NCI-H69 (cell line): ENCODE measurements around the gene GGPS1.
"Not testable (repeated sequence)": the region's sequence is repeated elsewhere in the genome, so short reads cannot be mapped to it uniquely, and the experiment has no call there.

Experiments used
- DNase-seq: peaks from one replicate; lab custom pipeline; 2025; lab: John Stamatoyannopoulos, UW

GGPS1 gene

DNA sequence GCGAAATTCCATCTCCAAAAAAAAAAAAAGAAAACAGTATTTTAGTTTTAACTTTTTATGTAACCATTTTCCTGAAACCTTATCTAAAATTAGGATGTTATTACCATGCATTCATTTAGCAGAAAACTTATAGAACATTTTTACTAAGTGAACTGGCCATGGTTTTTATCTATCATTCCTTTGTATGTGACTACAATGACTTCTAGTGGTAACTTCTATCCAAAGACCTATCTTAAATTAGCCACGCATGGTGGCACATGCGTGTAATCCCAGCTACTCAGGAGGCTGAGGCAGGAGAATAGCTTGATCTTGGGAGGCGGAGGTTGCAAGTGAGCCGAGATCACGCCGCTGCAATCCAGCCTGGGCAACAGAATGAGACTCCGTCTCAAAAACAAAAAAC lies 11.4 kb downstream of the GGPS1 start:
- no peak for DNase-seq

DNA sequence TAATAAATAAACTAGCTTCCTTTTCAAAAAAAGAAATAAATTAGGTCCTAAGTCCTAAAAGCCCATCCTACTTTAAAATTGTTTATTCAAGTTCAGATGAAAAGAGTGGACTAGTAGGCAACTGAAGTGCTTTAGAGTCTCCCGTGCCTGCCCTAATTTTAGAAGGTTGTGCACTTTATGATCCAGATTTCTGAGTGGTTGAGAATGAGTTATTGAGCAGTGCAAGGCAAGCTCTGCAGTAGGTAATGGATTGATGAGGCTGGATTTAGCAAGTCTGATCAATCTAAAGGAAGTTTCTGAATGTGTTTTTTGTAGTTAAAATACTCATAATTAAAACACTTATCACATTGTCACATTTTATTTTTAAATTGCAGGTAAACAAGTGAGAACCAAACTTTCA lies 13.0 kb downstream of the GGPS1 start:
- no peak for DNase-seq

GRCh38 chr1:235342039-235342438 lies 13.7 kb downstream of the GGPS1 start:
- DNase-seq = no peak

DNA sequence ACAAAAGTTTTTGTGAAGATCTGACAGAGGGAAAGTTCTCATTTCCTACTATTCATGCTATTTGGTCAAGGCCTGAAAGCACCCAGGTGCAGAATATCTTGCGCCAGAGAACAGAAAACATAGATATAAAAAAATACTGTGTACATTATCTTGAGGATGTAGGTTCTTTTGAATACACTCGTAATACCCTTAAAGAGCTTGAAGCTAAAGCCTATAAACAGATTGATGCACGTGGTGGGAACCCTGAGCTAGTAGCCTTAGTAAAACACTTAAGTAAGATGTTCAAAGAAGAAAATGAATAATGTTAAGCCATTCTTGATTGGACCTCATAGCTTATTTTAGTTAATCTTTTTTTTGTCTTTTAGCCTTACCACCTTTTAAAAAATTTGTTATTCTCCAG lies 14.1 kb downstream of the GGPS1 start:
- no peak for DNase-seq

DNA sequence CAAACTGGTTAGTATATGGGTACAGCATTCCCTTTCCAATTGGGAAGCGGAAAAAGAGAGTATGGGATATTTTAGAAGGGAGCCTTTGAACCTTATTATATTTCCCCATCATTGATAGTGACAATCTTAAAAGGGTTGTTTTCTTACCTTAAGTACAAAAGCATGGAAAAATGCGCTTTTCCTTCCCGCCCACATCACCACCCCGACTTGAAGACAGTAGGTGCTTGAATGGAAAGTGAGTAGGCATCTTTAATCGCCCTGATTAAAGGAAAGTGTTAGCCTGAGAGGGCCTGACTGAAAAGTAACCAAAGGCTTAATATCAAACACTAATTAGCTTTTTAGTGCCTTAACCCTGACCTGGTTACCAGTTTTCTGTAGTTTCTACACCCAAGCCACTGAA lies 15.4 kb downstream of the GGPS1 start:
- no peak for DNase-seq

GRCh38 chr1:235351441-235351840 lies 23.1 kb downstream of the GGPS1 start:
- DNase-seq = no peak

GRCh38 chr1:235351898-235352297 lies 23.5 kb downstream of the GGPS1 start:
- DNase-seq = no peak

DNA sequence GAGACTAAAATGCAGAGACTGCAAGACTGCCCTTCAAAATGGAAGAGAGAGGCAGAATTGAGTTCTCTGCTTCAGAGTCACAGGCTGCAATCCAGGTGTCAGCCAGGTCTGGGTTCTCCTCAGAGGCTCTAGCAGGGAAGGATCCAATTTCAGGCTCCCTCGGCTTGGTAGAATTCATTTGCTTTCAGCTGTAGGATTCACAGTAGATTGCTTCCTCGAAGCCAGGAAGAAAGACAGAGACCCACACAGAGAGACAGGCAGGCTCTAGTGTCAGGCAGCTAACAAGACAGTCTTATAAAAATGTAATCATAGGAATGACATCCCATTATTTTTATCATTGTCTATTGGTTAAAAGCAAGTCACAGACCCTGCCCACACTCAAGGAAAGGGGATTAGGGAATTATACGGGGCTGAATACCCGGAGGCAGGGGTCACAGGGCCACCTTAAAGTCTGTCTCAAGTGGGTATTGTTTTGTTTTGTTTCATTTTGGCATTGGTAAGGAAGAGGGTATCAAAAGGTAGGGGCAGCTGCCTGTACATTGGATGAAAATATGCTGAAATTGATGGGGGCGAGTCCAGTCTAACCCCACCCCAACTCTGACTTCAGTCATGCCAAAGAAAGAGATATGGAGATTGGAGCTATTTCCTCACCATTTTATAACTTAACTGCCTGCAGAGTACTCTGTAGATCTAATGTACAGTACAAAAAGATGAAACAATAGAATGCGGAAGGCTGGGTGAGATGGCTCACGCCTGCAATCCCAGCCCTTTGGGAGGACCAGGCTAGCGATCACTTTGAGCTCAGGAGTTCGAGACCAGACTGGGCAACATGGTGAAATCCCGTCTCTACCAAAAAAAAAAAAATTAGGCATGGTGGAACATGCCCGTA lies 29.4 kb downstream of the GGPS1 start:
- DNase-seq = peak; percentile 49

DNA sequence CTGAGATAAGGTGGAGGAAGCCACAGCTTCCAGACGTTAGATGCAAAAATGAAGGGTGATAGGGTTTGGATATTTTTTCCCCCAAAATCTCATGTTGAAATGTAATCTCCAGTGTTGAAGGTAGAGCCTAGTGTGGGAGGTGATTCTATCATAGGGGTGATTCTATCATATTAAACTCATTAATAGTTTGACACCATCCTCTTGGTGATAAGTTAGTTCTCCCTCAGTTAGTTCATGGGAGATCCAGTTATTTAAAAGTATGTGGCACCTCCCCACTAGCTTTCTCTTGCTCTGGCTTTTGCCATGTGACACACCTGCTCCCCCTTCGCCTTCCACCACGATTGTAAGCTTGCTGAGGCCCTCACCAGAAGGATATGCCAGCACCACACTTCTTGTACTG lies 30.5 kb downstream of the GGPS1 start:
- DNase-seq = no peak

DNA sequence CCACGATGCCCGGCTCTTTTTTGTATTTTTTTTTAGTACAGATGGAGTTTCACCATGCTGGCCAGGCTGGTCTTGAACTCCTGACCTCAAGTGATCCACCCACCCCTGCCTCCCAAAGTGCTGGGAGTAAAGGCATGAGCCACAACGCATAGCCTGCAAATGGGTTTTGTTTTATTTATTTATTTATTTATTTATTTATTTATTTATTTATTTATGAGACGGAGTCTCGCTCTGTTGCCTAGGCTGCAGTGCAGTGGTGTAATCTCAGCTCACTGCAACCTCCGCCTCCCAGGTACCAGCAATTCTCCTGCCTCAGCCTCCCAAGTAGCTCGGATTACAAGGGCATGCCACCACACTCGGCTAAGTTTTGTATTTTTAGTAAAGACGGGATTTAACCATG lies 35.8 kb downstream of the GGPS1 start:
- DNase-seq = not testable (repeated sequence)

GRCh38 chr1:235366286-235366685 lies 37.9 kb downstream of the GGPS1 start:
- DNase-seq = no peak

GRCh38 chr1:235367000-235367908 lies 38.9 kb downstream of the GGPS1 start, which contains the start of gene TBCE:
Gene TBCE (plus strand): TSS chr1:235367427. CDS start chr1:235380050, 12,623 bp downstream.
- DNase-seq = peak; percentile 96

- DNase-seq = no peak
Measured at GRCh38 chr1:235368428-235368827, 40.1 kb downstream of the GGPS1 start.

DNA sequence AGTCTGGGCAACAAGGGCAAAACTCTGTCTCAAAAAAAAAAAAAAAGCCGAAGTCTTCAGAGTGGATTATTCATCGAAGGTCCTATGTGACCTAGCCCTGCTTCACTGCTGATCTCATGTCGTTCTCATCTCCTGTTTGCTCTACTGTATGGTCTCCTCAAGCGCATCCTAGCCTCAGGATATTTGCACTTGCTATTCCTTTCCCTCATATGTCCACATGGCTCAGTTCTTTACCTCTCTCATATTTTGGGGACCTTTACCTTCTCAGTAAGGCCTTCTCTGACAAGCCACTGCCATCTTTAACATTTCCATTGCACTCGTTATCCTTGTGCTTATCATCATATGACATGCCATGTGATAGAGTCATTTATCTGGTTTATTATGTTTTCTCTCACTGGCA lies 41.4 kb downstream of the GGPS1 start:
- DNase-seq = no peak

GRCh38 chr1:235375919-235376605 lies 47.7 kb downstream of the GGPS1 start:
- no peak for DNase-seq

DNA sequence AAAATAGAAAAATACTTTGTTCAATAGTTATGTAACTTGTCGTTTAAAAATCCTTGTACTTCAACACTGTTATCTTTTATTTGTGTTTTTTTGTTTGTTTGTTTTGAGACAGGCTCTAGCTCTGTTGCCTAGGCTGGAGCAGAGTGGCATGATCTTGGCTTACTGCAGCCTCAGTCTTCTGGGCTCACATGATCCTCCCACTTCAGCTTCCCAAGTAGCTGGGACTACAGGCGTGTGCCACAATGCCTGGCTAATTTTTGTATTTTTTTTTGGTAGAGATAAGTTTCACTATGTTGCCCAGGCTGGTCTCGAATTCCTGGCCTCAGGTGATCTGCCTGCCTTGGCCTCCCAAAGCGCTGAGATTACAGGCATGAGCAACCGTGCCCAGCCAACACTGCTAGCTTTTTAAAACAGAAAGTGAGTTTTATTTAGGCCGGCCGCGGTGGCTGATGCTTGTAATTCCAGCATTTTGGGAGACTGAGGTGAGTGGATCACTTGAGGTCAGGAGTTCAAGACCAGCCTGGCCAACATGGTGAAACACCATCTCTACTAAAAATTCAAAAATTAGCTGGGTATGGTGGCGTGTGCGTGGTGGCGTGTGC lies 49.9 kb downstream of the GGPS1 start:
- not testable (repeated sequence) for DNase-seq

DNA sequence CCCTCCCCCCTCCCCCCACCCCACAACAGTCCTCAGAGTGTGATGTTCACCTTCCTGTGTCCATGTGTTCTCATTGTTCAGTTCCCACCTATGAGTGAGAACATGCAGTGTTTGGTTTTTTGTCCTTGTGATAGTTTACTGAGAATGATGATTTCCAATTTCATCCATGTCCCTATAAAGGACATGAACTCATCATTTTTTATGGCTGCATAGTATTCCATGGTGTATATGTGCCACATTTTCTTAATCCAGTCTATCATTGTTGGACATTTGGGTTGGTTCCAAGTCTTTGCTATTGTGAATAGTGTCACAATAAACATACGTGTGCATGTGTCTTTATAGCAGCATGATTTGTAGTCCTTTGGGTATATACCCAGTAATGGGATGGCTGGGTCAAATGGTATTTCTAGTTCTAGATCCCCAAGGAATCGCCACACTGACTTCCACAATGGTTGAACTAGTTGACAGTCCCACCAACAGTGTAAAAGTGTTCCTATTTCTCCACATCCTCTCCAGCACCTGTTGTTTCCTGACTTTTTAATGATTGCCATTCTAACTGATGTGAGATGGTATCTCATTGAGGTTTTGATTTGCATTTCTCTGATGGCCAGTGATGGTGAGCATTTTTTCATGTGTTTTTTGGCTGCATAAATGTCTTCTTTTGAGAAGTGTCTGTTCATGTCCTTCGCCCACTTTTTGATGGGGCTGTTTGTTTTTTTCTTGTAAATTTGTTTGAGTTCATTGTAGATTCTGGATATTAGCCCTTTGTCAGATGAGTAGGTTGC lies 53.8 kb downstream of the GGPS1 start:
- DNase-seq = not testable (repeated sequence)

DNA sequence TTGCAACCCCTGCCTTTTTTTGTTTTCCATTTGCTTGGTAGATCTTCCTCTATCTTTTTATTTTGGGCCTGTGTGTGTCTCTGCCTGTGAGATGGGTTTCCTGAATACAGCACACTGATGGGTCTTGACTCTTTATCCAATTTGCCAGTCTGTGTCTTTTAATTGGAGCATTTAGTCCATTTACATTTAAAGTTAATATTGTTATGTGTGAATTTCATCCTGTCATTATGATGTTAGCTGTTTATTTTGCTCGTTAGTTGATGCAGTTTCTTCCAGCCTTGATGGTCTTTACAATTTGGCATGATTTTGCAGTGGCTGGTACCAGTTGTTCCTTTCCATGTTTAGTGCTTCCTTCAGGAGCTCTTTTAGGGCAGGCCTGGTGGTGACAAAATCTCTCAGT lies 57.3 kb downstream of the GGPS1 start:
- DNase-seq = not testable (repeated sequence)

GRCh38 chr1:235391874-235392273 lies 63.5 kb downstream of the GGPS1 start:
- no peak for DNase-seq
